ENCODE results near the gene DOCK11.

- TF ChIP-seq POLR2AphosphoS5 (IDR thresholded peaks at IDR 0.05; ENCODE audit: low read depth, low read length), result no peak
- TF ChIP-seq FOXP2 (optimal IDR thresholded peaks at IDR 0.05; ENCODE audit: borderline replicate concordance, extremely low read depth, extremely low read length, insufficient read depth), result no peak
Observed at GRCh38 chrX:118614150-118614549, 118.5 kb downstream of the DOCK11 start.

Data from PFSK-1 (cell line).